ENCODE data around the gene RAP2B. TPM values are rescaled to one million over a fixed set of nuclear protein-coding genes. Genes with fewer than 3 reads are reported as not detected.

The RAP2B gene
- polyA plus RNA-seq, 12 donors = 5.6 to 49.4 (median 7.1) TPM

DNA sequence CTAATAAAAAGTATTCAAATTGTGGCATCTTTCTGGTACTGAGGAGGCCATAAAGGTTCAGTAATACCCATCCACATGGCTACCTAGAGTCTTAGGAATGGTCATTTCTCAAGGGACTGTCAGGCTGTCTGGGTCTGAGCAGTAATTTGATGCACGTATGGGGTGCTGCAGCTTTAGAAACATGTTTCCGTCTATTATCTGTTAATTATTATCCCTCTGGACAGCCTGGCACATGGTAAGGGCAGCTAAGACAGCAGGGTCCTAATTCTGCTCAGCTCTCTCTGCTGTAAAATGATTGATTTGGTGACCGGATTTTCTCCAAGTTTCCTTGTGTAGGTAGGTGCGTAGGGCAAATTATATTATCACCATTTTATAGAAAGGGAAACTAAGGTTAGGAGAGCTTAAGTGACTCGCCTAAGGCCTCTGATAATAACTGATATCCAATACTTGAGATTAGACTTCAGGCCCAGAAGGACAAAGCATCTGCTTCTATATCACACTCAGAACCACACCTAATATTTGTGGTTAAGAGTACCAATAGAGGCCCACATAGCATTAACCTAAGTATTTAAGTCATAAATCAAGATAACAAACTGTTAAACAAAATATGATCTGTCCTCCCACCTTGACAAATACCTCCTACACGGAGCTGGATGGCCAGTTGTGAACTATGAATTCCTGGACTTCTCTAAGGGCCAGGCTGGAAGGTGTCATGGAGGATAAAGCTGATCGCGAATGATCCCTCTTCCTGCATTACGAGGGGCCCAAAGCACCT, 2.9 kb upstream of the RAP2B start:
- no peak for DNase-seq

DNA sequence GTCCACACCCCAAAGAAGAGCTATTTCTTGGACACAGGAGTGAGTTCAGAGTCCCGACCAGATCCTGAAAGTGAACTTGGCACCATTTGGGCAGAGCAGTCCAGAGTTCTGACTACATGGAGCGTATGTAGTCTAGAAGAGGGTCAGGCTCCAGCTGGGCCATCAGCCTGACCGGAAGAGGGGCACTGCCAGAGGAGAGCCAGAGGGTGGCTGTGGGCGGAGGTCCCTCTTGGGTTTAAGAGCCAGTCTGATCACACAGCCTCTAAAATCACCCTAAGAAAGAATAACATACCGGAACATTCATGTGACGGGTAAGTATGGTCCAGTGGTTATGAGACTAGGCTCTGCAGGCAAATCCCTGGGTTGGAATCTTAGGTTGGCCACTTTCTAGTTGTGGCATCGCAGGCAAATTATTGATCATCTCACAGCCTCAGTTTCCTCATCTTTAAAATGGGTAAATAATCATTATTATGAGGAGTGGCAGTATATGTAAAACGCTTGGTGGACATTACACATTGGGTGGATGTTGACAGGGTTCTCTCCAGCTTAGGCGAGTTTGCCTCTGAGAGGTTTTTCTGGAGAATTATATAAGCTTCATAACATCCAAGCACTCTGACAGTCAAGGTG, 2.1 kb upstream of the RAP2B start:
- DNase-seq = no peak

DNA sequence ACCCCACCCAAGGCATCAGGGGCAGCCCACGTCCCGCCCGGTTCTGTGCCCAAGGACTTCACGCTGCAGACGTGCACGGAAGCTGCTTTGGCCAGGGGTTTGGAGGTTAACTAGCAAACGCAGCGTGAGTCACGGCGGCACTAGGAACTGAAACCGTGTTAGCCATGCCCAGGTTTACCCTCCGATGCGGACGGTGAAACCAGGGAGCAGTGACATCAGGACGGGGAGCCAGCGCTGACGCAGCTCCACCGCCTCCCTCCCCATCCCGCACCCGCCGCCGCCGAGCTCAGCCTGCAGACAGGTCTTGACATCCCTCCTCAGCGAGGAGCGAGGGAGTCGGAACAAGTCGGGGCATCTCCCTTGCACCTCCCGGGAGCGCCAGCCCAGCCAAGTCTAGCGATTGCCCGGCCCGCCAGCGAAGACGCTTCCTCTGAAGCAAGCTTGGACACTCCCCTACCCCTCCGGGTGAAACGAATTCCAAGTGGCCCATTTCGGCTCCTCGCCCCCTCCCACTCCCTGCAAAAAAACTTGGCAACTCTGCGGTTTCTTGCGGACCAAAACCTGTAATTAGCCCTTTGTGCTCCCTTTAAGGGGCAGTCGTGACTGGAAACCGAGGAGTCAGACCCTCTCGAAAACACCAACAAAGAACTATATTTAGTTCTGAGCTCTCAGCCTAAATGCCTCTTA, 1.4 kb upstream of the RAP2B start:
- peak; percentile 87 for DNase-seq

DNA sequence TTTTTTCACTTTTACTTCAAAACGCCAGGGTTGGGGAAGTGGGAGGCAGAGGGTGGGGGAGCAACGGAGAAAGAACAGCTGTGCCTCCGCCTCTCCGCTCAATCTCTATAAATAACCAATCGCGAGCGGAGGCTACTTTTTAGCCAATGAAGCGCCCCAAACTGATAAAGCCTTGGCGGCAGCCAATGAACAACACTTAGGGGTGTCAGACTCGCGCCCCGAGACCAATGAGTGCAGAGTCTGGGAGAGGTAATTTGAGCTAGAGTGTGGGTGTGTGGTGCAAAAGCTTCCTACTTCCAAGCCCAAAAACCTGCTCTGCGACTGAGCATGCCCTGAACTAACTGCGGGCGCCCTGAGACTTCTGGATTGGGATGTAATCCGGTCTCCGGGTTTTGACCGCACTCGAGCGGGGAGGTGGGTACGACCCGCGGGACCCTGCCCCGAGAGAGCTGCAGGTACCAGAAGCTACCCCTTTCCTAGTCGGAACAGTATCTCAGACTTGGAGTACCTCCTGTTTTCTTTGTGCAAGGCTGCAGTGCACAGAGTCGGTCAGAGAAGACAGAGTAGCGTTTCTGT, 800 bp upstream of the RAP2B start:
- DNase-seq = peak; percentile 97

DNA sequence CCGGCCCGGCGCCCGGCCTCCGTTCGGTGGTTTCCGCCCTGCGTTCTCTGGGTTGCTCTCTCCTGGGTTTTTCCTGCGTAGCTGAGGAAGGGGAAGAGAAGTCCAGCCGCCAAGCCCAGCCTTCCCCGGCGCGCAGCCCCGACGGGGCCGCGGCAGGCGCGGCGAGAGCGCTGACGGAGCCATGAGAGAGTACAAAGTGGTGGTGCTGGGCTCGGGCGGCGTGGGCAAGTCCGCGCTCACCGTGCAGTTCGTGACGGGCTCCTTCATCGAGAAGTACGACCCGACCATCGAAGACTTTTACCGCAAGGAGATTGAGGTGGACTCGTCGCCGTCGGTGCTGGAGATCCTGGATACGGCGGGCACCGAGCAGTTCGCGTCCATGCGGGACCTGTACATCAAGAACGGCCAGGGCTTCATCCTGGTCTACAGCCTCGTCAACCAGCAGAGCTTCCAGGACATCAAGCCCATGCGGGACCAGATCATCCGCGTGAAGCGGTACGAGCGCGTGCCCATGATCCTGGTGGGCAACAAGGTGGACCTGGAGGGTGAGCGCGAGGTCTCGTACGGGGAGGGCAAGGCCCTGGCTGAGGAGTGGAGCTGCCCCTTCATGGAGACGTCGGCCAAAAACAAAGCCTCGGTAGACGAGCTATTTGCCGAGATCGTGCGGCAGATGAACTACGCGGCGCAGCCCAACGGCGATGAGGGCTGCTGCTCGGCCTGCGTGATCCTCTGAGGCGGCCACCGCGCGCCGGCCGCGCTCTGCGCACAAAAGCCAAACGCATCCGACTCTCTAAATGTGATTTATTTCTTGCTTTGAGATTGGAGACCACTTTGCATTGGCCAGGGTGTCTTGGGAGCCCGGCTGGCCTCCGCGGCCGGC, 727 bp downstream of the RAP2B start:
- DNase-seq = peak; percentile 63

DNA sequence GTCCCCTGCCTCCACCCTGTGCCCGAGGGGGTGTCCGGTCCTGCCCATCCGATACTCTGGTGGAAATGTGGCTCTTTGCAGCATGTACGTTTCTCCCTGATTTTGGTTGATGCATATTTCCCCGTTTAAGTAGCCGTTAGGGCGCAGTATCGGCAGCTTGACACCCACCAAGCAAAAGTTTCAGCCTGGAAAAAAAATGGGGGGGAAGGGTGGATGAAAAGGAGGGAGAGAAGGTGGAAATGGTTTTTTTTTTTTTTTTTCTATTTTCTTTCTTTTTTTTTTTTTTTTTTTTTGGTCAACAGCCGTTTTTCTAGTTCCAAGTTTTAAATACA, 1.3 kb downstream of the RAP2B start:
- DNase-seq = peak; percentile 52

DNA sequence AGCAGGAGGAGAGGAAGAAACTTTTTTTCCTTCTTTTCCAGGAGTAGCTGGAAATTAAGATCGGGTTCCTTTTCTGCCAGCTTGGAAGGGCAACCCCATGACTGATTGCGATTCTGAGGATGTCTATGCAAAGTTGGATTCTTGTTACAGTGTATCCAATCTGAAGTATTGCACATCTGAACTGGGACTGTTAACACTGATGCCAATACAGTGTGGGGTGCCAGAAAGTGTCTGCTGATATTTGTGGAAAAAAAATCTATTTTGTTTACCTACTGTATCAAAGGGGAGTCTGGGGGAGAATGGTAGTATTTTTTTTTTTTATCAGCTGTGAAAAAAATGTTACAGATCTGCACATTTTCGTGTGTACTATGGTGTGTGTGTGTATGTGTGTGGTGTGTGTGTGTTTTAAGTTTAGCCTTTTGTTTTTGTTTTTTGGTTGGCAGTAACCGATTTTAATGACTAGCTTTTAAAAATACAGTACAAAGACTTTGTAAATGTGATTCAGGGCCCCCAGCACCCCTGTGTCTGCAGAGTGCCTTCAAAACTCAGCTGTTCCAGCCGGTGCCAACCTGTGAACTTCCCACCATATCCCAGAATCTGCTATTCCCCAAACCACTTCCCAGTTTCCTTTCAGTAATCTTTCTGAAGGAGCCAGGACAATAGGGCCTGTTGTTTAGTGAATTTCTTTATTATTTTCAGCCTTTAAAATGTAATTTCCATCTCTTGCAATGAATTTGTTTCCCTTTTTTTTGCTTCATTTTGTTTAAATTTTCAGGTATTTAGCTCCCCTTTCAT, 1.9 kb downstream of the RAP2B start:
- DNase-seq = peak; percentile 34

DNA sequence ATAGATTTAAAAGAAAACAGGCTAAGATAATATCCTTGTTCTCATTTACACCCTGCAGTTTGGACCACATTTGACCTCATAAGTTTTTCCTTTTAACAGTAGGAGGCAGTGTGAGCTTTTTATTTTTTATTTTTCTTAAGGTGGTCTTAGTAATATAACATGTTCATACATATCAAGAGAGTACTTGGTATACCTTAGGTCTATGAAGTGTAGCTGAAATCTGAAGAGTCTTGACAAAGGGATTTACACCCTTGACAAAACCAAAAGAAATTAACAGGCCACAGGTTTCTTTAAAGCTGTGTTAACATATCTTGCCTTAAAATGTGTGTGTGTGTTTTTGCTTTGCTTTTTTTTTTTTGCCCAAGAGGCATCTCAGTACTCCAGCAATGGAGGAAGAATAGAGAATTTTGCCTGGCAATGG, 3.2 kb downstream of the RAP2B start:
- peak; percentile 15 for DNase-seq

DNA sequence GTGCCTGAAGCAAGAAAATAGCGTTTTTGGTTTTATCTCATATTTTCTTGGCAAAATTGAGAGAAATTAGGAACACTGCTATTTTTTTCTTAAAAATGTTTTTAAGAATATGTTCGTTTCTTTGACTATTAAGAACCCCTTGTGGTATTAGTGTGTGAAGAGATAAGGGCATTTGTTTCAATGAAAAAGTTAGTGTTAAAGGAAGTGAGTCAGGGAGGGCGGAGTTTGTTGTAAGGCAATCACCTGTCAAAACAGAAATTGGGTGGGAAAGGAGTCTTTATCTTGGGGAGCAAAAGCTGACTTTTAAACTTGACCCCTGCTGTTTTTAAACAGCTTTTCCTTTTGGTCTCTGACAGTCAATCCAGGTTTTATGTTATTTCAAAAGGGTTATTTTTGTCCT, 4.2 kb downstream of the RAP2B start:
- DNase-seq = no peak

DNA sequence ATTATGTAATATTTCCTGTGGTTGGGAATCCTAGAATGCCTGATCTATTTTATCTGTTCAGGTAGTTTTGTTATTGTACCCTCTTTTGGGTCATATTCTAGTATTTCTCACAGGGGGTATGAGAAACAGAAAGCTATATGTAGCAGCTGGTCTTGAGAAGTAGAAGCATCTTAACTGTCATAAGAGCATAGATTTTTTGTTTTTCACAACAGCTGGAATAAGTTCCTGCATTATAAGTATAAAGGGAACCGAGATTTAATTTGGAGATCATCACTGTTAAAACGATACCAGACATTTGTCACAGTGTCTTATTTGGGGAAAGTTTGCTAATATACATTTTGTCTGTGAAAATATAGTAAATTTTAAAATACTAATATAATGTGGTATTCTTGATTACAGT, 4.8 kb downstream of the RAP2B start:
- DNase-seq = no peak

DNA sequence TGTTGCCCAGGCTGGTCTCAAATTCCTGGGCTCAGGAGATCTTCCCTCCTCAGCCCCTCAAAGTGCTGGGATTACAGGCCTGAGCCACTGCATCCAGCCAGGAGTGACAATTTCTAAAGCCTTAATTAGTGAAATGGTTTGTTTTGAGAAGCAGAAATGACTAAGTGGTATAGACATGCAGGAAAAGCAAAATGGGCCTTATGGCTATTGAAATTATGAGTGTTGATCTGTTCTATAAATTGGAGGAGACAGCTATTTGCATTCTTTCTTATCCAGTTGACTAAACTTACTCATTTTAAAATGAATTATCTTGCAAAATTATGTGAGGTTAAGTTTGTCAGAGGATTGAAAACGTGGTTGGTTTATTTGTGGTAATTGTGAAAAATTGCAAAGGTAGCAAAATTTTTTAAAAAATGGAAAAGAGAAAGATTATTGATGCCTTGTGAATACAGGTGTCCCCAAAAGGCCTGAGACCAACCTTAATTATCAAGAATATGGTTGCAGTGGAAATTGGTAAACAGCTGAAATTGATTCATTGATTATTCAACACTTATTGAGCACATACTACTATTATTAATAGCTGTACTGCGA, 7.9 kb downstream of the RAP2B start:
- no peak for DNase-seq

DNA sequence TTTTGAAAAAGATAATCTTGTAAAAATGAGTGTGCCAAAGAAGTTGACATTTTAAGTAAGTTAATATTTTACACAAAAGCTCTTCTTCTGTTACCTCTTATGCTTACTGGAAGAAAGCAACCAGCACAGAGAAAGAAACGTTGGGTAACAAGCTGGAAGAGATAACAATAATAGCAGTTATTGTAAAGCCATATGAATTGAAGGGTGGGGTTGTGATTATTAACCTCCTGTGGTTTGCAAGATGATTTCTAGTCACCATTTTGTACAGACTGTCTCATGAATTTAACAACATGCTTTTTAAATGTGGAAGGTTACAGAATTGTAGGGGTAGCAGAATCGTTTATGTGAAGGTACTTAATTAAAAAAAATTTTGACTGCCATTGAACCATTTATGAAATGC, 9.2 kb downstream of the RAP2B start:
- DNase-seq = no peak

DNA sequence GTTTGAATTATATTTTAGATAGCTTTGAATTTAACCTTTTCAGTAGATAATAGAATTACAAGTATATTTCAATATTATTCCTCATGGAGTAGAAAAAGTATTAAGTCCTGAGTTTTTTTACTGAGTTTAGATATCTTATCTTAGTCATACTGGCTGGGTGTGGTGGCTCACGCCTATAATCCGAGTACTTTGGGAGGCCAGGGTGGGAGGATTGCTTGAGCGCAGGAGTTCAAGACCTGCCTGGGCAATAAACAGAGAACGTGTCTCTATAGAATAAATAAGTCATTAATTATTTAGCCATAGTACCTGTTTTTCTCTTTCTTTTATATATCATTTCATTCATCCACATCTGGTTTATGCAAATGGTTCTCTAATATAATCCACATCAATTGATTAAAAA, 9.9 kb downstream of the RAP2B start:
- DNase-seq = no peak

DNA sequence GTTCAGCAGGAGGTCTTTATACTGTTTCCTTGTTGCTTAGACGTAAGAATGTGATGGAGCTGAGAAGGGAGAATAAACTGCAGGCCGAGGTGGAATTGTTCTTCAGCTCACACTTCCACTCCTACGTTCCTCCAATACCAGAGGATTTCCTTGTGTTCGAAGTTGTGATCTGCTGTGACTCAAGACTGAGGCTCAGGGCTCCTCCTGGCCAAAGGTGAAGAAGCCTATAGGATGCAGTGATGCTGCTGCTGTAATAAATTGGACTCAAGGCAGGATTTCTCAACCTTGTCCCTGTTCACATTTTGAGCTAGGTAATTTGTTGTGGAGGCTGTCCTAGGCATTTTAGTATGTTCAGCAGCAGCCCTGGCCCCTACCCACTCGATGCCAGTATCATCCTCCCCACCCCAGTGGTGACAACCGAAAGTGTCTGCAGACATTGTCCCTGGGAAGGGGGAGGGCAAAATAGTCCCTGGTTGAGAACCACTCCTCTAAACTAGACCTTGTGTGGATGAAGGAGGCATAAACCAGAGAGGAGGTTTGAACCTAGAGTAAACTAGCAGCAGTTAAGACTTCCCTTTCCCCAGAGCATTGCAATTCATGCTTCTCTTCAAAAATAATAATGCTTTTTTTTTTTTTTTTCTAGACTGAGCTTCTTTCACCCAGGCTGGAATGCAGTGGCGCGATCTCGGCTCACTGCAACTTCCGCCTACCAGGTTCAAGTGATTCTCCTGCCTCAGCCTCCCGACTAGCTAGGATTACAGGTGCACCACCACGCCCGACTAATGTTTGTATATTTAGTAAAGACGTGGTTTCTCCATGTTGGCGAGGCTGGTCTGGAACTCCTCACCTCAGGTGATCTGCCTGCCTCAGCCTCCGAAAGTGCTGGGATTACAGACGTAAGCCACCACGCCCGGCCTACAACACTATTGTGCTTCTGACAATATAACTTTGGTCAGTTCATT, 11.1 kb downstream of the RAP2B start:
- no peak for DNase-seq

DNA sequence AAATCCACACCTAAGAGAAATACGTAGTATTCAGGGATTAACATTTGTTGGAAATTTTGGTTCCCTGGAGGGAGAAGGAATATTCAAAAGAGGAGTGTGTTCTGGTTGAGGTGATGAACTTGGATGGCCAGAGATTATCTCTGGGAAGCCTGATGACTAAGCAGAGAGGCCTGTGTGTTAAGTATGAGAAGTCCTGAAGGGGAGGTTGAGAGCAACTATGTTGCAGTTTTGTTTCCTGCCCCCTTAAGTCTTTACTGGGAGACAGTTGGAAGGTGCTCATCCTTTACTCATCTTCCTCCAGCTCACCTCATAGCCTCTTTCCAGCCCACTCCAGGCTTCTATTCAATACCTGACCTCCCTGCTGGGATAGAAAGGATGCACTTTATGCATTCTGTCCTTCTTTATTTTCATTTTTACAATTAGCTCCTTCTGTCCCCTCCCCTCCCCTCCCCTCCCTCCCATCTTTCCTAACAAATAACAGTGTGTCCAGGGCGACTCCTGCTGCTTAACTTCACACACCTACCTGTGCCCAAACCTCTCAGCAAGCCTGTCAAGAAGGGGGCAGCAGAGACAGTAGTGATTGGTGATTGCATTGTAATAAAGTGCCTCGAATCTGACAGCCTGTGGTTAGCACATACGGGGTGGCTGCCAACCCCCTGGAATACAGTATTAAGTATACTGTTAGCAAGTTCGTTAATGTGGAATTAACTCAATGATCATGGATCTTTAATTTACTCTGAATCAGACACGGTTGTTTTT, 11.9 kb downstream of the RAP2B start:
- DNase-seq = no peak

DNA sequence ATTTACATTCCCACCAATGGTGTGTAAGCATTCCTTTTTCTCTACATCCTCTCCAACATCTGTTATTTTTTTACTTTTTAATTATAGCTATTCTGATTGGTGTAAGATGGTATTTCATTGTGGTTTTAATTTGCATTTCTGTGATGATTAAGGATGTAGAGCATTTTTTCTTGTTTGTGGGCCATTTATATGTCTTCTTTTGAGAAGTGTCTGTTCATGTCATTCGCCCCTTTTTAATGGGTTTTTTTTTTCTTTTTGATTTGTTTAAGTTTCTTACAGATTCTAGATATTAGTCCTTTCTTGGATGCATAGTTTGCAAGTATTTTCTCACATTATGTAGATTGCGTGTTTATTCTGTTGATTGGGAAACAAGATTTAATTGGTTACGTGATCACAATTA, 14.2 kb downstream of the RAP2B start:
- no peak for DNase-seq

DNA sequence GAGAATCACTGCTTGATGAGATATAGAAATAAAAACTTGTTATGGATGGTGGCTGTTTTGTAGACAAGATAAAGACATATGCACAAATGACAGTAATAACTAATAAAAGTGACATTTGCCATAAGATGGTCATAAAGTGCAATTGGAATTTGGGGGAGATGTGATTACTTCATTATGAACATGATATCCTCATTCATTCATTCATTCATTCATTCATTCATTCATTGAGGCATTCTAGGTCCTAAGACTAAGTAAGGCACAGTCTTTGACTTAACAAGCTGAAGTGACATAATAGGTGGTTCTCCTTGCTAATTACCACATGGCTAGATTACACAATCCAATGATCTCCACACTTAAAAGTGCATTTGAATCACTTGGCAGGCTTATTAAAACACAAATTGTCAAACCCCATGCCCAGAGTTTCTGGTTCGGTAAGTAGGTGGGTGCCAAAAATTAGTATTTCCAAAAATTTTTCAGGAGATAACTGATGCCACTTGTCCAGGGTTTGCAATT, 18.9 kb downstream of the RAP2B start:
- no peak for DNase-seq
